HepG2 (cell line): ENCODE results near the gene ARL3. TPM values are rescaled to one million over a fixed set of nuclear protein-coding genes. Genes with fewer than 3 reads are reported as not detected.

ENCODE experiments used
- AGO2 ChIP-seq: fragments of 200-400 bp; formaldehyde crosslinking; optimal IDR thresholded peaks from 2 replicates; pipeline ENCODE3; 2017; ENCODE audit warnings: mild to moderate bottlenecking, low read depth, low read length, moderate library complexity
- ERF ChIP-seq: IDR thresholded peaks from 2 replicates; pipeline ENCODE4 v1.6.1; 2018; ENCODE audit warnings: missing biosample characterization, missing genetic modification reagents
- GABPB1 ChIP-seq: IDR thresholded peaks from 2 replicates; pipeline ENCODE4 v1.6.1; 2016; ENCODE audit warnings: mild to moderate bottlenecking, missing genetic modification reagents, moderate library complexity, missing compliant biosample characterization
- KDM2A ChIP-seq: sonication (generic); formaldehyde crosslinking; IDR thresholded peaks from 2 replicates; pipeline ENCODE4 v1.4.0; 2020; ENCODE audit warnings: low read depth, missing genetic modification reagents, borderline replicate concordance
- NFE2L1 ChIP-seq: sonication (generic); formaldehyde crosslinking; IDR thresholded peaks from 2 replicates; pipeline ENCODE4 v1.4.0; 2020; ENCODE audit warnings: missing genetic modification reagents, mild to moderate bottlenecking, borderline replicate concordance
- PHF8 ChIP-seq: sonication (generic); formaldehyde crosslinking; IDR thresholded peaks from 2 replicates; pipeline ENCODE4 v1.5.0; 2020; ENCODE audit warnings: missing genetic modification reagents
- REXO4 ChIP-seq: sonication (generic); formaldehyde crosslinking; IDR thresholded peaks from 2 replicates; pipeline ENCODE4 v1.8.0; 2022; ENCODE audit warnings: missing genetic modification reagents, mild to moderate bottlenecking, borderline replicate concordance
- TARDBP ChIP-seq: sonication (generic); formaldehyde crosslinking; IDR thresholded peaks from 2 replicates; pipeline ENCODE4 v1.8.0; 2022; ENCODE audit warnings: mild to moderate bottlenecking, missing genetic modification reagents
- ZNF572 ChIP-seq: sonication (generic); formaldehyde crosslinking; IDR thresholded peaks from 2 replicates; pipeline ENCODE4 v1.5.1; 2020; ENCODE audit warnings: mild to moderate bottlenecking, missing genetic modification reagents
- polyA plus RNA-seq, 8 experiments: library from polyadenylated mRNA; depleted of rRNA in 3 of 8; stranded (reverse) in 7 of 8; unstranded in 1 of 8; fragments of >200 nt; fragmentation: Illumina TruSeq in 4 of 8; extraction: Trizol in 4 of 8; gene quantifications; 2 replicates each; pipeline versions ENCODE4 v1.2.1 to v1.2.3, GENCODE V29; 2011 to 2016; ENCODE audit warnings: low read depth in 4 of 8, missing spikeins in 1 of 8, mixed read lengths in 1 of 8; ENCODE audit not compliant: insufficient read depth in 1 of 8
- total RNA-seq, 5 experiments: library from RNA; depleted of rRNA; stranded (reverse); fragments of >200 nt; fragmentation: Illumina TruSeq; extraction: Trizol; gene quantifications; 2 replicates each; pipeline ENCODE4 v1.2.3, GENCODE V29; 2016; ENCODE audit warnings: low read depth in 1 of 5
- TF ChIP-seq, protein P1 (sequence below): sonication (generic); formaldehyde crosslinking; IDR thresholded peaks from 2 replicates; pipeline ENCODE4 v1.5.1; 2020; ENCODE audit warnings: missing genetic modification reagents, mild to moderate bottlenecking, borderline replicate concordance
- TF ChIP-seq, protein P2 (sequence below): sonication (generic); formaldehyde crosslinking; IDR thresholded peaks from 2 replicates; pipeline ENCODE4 v1.9.0; 2021; ENCODE audit warnings: mild to moderate bottlenecking, missing genetic modification reagents
- TF ChIP-seq, protein P3 (sequence below): sonication (generic); formaldehyde crosslinking; IDR thresholded peaks from 2 replicates; pipeline ENCODE4 v1.5.0; 2020; ENCODE audit warnings: mild to moderate bottlenecking, missing genetic modification reagents

Gene ARL3
- total and polyA plus RNA-seq, 2 of the 13 experiments (the other 11 are each of a cell fraction or from before 2014, with no cell fraction given): 5.2 to 6.6 TPM

DNA sequence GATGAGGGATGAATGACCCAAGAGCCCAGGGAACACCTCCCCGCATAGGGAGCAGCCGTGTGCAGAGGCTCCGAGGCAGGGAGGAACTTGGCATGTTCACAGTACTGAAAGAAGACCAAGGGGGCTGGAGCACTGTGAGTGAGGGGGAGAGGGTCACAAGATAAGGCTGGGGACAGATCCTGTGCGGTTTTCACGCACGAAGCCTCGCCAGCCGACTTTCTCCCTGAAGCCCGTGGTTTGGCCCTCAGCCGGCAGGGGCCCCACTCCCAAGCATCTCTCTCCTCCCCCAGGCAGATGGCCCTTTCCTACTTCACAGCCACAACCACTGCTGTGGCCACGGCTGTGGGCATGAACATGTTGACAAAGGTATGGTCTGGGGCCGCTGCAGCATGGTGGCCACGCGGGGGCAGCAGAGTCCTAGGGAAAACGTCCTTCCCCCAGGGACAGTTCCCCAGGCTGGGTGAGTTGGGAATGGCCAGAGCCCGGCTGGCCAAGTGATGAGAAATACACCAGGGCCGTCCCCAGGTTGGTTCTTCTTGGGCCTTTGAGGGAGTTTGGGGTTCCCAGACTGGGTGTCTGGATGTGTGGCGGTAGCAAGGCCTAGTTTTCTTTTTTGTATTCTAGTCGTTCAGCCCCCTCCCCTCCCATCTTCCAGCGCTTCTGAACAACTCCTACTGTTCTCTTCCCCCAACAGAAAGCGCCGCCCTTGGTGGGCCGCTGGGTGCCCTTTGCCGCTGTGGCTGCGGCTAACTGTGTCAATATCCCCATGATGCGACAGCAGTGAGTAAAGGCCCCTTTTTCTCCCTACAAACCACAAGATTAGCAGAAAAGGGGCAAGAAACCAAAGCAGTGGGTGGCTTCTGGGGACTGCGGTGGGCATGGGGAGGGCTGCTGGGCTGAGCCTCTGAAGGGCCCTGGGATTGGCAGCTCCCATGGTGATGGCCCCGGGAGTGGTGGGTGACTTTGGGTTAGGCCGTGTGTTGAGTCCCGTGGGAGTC is 15.1 kb upstream of the ARL3 start (continued):
- TF ChIP-seq, protein P1, sequence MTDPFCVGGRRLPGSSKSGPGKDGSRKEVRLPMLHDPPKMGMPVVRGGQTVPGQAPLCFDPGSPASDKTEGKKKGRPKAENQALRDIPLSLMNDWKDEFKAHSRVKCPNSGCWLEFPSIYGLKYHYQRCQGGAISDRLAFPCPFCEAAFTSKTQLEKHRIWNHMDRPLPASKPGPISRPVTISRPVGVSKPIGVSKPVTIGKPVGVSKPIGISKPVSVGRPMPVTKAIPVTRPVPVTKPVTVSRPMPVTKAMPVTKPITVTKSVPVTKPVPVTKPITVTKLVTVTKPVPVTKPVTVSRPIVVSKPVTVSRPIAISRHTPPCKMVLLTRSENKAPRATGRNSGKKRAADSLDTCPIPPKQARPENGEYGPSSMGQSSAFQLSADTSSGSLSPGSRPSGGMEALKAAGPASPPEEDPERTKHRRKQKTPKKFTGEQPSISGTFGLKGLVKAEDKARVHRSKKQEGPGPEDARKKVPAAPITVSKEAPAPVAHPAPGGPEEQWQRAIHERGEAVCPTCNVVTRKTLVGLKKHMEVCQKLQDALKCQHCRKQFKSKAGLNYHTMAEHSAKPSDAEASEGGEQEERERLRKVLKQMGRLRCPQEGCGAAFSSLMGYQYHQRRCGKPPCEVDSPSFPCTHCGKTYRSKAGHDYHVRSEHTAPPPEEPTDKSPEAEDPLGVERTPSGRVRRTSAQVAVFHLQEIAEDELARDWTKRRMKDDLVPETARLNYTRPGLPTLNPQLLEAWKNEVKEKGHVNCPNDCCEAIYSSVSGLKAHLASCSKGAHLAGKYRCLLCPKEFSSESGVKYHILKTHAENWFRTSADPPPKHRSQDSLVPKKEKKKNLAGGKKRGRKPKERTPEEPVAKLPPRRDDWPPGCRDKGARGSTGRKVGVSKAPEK (CRISPR knock-in tag): no peak
- TF ChIP-seq KDM2A (CRISPR knock-in tag) (peak; percentile 70), ZNF572 (CRISPR knock-in tag) (0 out of 2 replicates have a peak, but pooled peaks have one; percentile 53), TARDBP (peak; percentile 25; the same call in 1 of the 2 replicates), AGO2 (peak; percentile 54), ERF (CRISPR knock-in tag) (peak; percentile 72; the same call in 1 of the 2 replicates), REXO4 (CRISPR knock-in tag) (no peak), PHF8 (0 out of 2 replicates have a peak, but pooled peaks have one; percentile 16), NFE2L1 (CRISPR knock-in tag) (no peak), GABPB1 (CRISPR knock-in tag) (peak; percentile 31; the same call in 1 of the 2 replicates)
- TF ChIP-seq, protein P2, sequence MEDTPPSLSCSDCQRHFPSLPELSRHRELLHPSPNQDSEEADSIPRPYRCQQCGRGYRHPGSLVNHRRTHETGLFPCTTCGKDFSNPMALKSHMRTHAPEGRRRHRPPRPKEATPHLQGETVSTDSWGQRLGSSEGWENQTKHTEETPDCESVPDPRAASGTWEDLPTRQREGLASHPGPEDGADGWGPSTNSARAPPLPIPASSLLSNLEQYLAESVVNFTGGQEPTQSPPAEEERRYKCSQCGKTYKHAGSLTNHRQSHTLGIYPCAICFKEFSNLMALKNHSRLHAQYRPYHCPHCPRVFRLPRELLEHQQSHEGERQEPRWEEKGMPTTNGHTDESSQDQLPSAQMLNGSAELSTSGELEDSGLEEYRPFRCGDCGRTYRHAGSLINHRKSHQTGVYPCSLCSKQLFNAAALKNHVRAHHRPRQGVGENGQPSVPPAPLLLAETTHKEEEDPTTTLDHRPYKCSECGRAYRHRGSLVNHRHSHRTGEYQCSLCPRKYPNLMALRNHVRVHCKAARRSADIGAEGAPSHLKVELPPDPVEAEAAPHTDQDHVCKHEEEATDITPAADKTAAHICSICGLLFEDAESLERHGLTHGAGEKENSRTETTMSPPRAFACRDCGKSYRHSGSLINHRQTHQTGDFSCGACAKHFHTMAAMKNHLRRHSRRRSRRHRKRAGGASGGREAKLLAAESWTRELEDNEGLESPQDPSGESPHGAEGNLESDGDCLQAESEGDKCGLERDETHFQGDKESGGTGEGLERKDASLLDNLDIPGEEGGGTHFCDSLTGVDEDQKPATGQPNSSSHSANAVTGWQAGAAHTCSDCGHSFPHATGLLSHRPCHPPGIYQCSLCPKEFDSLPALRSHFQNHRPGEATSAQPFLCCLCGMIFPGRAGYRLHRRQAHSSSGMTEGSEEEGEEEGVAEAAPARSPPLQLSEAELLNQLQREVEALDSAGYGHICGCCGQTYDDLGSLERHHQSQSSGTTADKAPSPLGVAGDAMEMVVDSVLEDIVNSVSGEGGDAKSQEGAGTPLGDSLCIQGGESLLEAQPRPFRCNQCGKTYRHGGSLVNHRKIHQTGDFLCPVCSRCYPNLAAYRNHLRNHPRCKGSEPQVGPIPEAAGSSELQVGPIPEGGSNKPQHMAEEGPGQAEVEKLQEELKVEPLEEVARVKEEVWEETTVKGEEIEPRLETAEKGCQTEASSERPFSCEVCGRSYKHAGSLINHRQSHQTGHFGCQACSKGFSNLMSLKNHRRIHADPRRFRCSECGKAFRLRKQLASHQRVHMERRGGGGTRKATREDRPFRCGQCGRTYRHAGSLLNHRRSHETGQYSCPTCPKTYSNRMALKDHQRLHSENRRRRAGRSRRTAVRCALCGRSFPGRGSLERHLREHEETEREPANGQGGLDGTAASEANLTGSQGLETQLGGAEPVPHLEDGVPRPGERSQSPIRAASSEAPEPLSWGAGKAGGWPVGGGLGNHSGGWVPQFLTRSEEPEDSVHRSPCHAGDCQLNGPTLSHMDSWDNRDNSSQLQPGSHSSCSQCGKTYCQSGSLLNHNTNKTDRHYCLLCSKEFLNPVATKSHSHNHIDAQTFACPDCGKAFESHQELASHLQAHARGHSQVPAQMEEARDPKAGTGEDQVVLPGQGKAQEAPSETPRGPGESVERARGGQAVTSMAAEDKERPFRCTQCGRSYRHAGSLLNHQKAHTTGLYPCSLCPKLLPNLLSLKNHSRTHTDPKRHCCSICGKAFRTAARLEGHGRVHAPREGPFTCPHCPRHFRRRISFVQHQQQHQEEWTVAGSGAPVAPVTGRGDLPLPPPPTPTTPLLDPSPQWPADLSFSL (CRISPR knock-in tag): no peak
- TF ChIP-seq, protein P3, sequence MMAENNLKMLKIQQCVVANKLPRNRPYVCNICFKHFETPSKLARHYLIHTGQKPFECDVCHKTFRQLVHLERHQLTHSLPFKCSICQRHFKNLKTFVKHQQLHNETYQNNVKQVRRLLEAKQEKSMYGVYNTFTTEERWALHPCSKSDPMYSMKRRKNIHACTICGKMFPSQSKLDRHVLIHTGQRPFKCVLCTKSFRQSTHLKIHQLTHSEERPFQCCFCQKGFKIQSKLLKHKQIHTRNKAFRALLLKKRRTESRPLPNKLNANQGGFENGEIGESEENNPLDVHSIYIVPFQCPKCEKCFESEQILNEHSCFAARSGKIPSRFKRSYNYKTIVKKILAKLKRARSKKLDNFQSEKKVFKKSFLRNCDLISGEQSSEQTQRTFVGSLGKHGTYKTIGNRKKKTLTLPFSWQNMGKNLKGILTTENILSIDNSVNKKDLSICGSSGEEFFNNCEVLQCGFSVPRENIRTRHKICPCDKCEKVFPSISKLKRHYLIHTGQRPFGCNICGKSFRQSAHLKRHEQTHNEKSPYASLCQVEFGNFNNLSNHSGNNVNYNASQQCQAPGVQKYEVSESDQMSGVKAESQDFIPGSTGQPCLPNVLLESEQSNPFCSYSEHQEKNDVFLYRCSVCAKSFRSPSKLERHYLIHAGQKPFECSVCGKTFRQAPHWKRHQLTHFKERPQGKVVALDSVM (CRISPR knock-in tag): no peak
